GM21367 (cell line): ENCODE measurements around the gene TBC1D25.

ENCODE experiments used
- ATAC-seq: cut with Tn5 transposase; IDR thresholded peaks from one replicate; pipeline ENCODE4 v1.9.1; 2021; ENCODE audit not compliant: unreplicated experiment

Gene TBC1D25

GRCh38 chrX:48559636-48560035, 20.1 kb downstream of the TBC1D25 start:
- no peak for ATAC-seq

- no peak for ATAC-seq
Observed at GRCh38 chrX:48560056-48560455, 20.5 kb downstream of the TBC1D25 start.

DNA sequence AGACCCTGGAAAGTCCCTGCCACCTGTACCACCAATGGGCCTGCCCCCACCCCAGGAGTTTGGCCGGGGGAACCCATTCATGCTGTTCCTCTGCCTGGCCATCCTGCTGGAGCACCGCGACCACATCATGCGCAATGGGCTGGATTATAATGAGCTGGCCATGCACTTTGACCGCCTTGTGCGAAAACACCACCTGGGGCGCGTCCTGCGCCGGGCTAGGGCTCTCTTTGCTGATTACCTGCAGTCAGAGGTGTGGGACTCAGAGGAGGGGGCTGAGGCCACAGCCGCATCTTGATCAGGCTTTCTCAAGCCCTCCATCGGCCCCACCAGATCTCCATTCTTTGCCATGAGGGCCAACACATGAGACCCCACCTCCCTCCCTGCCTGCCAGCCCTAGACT, 21.2 kb downstream of the TBC1D25 start:
- no peak for ATAC-seq

- no peak for ATAC-seq
Observed at GRCh38 chrX:48569958-48570357, 30.4 kb downstream of the TBC1D25 start.

GRCh38 chrX:48573690-48574269, 34.3 kb downstream of the TBC1D25 start:
- ATAC-seq = no peak

DNA sequence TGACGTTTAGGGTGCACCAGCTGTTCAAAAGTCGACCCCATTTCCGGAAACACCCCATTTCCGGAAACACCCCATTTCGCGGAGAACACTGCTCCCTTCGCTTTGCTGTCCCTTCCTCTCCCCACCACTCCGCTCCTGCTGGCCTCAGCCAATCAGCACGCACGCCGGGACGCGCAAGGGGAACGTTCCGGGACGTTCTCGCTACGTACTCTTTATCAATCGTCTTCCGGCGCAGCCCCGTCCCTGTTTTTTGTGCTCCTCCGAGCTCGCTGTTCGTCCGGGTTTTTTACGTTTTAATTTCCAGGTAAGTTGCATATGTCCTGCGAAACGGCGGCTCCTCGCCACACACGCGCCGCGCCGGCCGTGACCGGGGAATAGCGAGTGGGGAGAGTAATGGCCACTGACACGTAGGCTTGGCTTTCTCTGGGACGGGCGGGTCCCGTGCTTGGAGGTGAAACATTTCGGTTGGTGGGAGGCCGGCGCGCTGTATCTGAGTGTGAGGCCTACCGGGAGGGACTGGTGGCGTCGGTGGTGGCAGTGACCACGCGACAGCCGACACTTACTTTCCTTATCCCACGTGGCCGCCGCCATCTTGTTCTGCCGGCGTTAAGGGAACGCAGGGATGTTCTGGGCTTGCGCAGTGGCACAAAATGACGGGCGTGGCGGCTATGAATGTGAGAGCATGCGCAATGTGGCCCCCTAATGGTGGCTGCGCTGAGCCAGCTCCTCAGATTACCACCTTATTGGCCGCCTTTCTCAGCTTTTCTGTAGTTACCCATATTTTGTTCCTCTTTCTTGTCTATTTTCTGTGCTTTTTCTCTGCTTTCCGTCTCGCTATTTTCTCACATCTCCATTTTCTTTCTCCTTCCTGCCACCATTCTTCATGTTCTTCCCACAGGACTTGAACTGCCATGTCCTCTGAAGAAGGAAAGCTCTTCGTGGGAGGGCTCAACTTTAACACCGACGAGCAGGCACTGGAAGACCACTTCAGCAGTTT, 35.1 kb downstream of the TBC1D25 start, which contains the start of gene RBM3:
Gene RBM3 (plus strand): TSS at position 215 of the 997 bp plus-strand sequence. CDS start 697 bp downstream, at position 912.
- ATAC-seq = peak; percentile 88

DNA sequence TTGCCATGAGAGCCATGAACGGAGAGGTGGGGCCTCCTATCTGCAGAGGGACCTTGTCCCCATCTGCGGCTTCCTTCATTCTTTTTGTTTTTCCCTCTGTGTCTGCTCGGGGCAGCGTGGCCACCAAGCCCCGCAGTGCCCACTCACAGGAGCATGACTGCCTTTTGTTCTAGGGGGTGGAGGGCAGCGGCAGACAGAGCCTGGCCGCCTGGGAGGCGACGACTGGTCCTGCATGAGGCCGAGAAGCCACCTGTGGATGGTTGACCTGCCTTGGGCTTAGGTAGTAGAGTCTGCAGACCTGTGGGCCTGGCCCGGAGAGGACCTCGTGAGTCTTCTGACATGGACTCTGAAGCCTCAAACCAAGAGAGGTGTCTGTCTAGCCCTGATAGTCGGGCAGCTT, 36.1 kb downstream of the TBC1D25 start:
- no peak for ATAC-seq

GRCh38 chrX:48576108-48576507, 36.6 kb downstream of the TBC1D25 start:
- ATAC-seq = no peak

DNA sequence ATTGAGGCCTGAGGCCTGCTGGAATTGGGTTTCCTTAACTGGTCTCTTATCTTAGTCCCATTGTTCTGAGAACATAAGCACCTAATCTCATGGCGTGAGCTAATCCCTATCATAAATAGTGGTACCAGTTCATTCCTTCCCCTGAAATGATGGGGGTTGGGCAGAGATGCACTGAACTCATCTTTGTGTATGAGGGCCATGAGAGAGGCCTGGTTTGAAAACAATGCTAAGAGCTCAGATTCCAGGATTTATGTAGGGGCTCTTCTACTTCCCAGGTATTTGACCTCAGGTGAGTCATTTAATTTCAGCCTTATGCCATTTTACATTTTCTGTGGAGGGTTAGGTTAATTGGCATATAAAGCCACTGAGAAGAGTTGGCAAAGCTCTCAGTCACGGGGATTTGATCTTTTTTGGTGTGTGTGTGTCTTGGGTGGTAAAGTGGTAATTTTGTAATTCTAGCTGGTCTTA, 39.2 kb downstream of the TBC1D25 start:
- no peak for ATAC-seq

- no peak for ATAC-seq
Observed at GRCh38 chrX:48579259-48579658, 39.7 kb downstream of the TBC1D25 start.

- ATAC-seq = no peak
Observed at GRCh38 chrX:48580662-48581061, 41.1 kb downstream of the TBC1D25 start.

DNA sequence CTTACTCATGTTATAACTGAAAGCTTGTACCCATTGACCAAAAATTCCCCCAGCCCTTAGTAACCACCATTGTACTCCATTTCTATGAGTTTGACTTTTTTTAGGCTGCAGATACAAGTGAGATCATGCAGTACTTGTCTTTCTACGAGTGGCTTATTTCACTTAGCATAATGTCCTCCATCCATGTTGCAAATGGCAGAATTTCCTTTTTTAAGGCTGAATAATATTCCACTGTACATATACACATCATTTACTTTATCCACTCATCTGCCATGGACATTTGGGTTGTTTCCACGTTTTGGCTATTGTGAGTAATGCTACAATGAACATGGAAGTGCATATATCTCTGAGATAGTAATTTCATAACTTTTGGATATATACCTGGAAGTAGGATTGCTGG, 45.2 kb downstream of the TBC1D25 start:
- ATAC-seq = no peak

DNA sequence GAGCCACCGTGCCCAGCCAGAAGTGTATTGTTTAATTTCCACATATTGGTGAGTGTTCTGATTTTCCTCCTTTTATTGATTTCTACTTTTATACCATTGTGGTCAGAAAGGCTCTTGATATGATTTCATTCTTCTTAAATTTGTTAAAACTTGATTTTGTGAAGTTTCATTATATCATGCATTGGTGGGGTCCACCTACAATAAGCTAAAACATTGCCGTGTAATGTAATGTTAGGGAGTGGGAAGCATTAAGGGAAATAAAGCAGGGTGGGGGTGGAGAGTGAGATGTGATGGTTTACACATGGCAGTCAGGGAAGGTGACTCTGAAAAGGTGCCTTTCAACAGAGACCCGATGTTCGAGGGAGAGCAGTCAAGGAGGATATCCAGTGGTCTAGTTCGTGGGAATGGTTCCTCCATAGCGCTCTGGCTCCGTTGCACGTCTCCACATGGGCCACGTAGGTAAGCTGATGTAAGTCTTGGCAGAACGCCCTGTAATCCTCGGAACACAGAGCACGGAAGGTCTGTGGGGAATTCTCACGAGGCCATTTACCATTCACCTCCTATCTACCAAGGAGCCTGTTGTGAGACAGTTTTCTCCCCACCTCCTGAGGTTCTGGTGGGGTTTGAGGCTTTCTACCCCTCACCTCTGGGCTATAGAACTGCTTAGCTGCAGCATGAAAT, 50.1 kb downstream of the TBC1D25 start:
- ATAC-seq = no peak

GRCh38 chrX:48590203-48591103, 50.9 kb downstream of the TBC1D25 start:
- ATAC-seq = no peak

DNA sequence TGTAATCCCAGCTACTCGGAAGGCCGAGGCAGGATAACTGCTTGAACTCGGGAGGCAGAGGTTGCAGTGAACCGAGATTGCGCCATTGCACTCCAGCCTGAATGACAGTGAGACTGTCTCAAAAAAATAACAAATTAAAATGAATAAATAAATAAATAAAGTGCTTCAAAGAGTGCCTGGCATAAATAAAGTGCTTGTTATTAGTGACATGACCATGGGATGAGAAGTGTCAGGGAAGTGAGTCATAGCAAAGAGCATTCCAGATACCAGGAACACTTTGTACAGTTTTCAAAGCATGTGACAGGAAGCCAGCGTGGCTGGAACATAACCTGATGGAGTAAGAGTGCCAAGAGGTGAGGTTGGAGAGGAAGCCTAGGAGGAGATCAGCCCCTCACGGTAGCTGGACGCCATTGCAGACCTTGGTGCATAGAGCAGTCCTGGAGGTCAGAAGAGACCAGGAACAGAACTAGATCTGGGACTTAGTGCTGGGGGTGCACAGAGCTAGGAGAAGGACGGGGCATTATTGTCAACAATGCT, 51.8 kb downstream of the TBC1D25 start:
- ATAC-seq = no peak

DNA sequence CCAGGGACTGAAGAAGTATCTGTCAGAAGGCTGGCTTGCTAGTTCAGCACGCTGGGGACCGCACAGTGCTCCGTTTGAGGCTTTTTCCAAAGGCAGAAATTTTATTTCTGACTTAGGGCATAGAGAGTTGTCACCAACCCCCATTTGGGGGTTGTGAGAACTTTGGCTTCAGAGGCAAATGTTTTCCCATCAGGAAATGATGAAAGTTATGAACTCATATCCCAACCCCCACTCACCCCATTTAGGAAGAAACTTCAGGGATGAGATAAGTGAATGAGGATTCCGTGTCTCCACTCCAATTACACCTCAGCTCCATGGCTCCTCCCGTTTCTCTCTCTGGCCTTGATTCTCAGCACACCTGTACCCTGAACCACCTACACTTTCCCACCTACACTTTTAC, 53.5 kb downstream of the TBC1D25 start:
- no peak for ATAC-seq

GRCh38 chrX:48595929-48596328, 56.4 kb downstream of the TBC1D25 start:
- ATAC-seq = no peak

DNA sequence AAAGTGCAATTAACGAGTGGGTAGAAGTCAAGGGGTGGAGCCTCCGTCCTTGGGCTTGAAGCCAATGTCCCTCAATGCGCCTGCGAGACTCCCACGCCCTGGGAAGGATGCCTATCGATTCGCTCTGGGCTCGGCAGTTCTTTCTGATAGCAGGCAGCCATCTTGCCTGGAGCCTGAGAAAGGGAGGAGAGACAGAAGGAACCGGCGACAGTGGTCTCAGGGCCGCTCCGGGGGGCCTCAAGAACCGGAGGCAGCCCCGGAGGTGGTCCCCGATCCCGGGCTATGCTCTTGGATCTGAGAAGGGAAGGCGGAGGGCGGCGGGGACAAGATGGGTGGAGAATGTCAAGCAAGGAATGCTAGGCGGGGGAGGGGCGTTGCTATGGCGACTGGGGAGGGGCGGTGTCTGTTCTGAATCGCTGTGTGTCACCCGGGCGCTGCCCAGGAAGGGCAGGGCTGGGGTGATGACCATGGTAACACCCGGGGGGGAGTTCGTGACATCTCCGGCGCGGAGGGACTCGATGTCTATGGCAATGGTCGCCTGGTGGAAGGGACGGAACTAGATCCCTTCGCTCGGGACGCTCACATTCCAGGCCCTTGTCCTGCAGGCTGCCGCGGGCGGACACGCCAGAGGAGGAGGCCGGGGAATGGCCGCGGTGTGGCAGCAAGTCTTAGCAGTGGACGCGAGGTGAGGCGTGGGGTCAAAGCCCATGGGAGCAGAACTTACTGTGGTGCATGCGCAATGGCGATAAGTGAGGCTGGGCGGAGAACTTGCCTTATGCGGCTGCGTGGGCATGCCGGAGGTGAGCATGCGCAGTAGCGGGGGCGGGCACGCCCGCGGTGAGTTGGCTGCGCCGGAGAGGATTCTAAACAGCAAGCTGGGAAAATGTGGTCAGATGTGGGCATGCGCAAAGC, 58.1 kb downstream of the TBC1D25 start, which contains the start of gene WDR13:
Gene WDR13 (plus strand): TSS at position 140 of the 912 bp plus-strand sequence. CDS start 505 bp downstream, at position 645.
- peak; percentile 71 for ATAC-seq

DNA sequence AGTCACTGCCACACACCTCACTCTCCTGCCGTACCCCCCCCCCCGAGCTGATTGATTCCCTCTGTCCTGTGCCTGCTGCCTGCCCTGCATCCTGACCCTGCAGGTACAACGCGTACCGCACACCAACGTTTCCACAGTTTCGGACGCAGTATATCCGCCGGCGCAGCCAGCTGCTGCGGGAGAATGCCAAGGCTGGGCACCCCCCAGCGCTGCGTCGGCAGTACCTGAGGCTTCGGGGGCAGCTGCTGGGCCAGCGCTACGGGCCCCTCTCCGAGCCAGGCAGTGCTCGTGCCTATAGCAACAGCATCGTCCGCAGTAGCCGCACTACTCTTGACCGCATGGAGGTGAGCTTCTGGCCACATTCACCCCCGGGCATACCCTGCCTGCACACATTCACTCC, 59.1 kb downstream of the TBC1D25 start:
- no peak for ATAC-seq
